Umbilical cord (tissue), 2 donors: ENCODE measurements around the gene WNK3. TPM values are rescaled to one million over a fixed set of nuclear protein-coding genes. Genes with fewer than 3 reads are reported as not detected.

Experiments used
- DNase-seq: peaks from one replicate; pipeline ENCODE4 v3.0.0-alpha.2; 2015; ENCODE audit warnings: low spot score
- total RNA-seq: library from RNA; depleted of rRNA; stranded (reverse); fragments of >200 nt; gene quantifications from one replicate; pipeline ENCODE4 v1.2.3, GENCODE V29; 2014; ENCODE audit warnings: low replicate concordance; ENCODE audit not compliant: insufficient read depth

WNK3 gene
- total RNA-seq, 1 donor from 2014 or later: 4.8 TPM

- DNase-seq: no peak
Observed at GRCh38 chrX:54238588-54238987, 119.3 kb downstream of the WNK3 start.

DNA sequence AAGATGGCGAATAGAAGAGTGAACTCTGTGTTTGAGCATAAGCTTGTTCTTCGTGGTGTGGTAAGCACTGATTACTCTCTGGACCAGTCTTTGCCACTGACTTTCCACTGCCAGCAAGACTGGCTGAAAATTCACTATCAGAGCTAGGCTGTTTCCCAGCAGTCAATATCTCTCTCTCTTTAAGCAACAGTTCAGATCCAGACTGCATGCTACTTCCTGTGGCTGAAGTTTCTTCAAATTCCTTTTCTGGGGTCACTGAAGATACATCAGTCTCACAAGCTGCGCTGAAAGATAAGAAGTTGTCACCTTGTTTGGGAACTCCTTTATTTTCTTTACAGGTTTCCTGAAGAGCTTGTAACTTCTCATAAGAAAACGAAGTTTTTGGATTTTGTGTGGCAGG lies 120.8 kb downstream of the WNK3 start:
- no peak for DNase-seq

GRCh38 chrX:54230435-54231148 lies 127.3 kb downstream of the WNK3 start:
- no peak for DNase-seq

DNA sequence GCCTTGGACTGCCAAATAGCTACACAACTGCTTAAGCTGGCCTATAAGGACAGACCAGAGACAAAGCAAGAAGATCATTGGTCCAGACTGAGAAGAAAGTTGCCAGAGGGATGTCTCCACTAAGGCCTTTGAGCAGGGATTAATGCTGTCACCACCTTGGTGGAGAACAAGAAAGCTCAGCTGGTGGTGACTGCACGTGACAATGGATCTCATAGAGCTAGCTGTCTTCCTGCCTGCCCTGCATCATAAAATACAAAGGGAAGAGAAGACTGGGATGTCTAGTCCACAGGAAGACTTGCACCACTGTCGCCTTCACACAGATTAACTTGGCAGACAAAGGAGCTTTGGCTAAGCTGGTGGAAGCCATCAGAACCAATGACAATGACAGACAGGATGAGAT lies 134.3 kb downstream of the WNK3 start:
- no peak for DNase-seq

GRCh38 chrX:54213603-54214002 lies 144.2 kb downstream of the WNK3 start:
- no peak for DNase-seq

GRCh38 chrX:54208531-54208930 lies 149.3 kb downstream of the WNK3 start:
- no peak for DNase-seq

- no peak for DNase-seq
Observed at GRCh38 chrX:54198262-54198661, 159.6 kb downstream of the WNK3 start.

- no peak for DNase-seq
Observed at GRCh38 chrX:54194982-54195588, 162.8 kb downstream of the WNK3 start.

DNA sequence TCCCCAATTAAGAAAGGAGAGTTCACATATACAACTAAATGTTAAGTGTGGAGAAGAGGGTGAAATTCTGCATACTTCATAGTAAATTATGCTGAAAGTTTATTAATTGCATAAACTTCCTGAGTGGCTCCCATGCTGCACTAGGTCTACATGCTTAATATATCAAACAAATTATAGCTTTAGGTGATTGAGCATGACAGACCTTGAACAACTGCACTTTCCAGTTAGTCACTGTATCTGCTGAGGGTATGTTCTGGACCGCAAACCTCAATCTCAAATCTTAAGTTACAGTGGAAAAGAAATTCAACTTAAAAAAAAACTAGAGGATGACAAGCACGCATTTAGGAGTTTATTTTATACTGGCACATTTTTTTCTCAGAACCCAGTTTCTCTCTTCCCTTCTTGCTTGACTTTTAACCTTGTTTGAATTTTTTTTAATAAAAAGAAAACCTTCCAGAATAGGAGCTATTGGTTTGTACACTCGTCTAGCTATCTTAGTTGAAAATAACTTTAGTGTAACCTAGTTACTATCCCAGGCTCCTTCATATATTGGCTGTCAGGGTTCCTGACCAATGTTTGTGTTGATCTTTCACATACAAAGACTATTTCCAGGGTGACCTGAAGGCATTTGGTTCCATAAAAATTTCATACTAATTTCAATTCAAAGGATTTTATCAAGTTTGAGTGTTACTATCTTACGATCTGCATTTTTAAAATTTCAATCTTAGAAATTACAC lies 164.6 kb downstream of the WNK3 start:
- no peak for DNase-seq

GRCh38 chrX:54184474-54184873 lies 173.4 kb downstream of the WNK3 start:
- peak; percentile 62 for DNase-seq

- DNase-seq: peak; percentile 81
Observed at GRCh38 chrX:54182864-54183613, 174.8 kb downstream of the WNK3 start, which contains the start of gene FAM120C. Gene FAM120C, minus strand, starts transcription at chrX:54183254. Its CDS starts 56 bp downstream, at chrX:54183198.

- peak; percentile 27 for DNase-seq
Observed at GRCh38 chrX:54182194-54182863, 175.5 kb downstream of the WNK3 start.

- peak; percentile 47 for DNase-seq
Observed at GRCh38 chrX:54181202-54181953, 176.5 kb downstream of the WNK3 start.

- no peak for DNase-seq
Observed at GRCh38 chrX:54180403-54180802, 177.4 kb downstream of the WNK3 start.

DNA sequence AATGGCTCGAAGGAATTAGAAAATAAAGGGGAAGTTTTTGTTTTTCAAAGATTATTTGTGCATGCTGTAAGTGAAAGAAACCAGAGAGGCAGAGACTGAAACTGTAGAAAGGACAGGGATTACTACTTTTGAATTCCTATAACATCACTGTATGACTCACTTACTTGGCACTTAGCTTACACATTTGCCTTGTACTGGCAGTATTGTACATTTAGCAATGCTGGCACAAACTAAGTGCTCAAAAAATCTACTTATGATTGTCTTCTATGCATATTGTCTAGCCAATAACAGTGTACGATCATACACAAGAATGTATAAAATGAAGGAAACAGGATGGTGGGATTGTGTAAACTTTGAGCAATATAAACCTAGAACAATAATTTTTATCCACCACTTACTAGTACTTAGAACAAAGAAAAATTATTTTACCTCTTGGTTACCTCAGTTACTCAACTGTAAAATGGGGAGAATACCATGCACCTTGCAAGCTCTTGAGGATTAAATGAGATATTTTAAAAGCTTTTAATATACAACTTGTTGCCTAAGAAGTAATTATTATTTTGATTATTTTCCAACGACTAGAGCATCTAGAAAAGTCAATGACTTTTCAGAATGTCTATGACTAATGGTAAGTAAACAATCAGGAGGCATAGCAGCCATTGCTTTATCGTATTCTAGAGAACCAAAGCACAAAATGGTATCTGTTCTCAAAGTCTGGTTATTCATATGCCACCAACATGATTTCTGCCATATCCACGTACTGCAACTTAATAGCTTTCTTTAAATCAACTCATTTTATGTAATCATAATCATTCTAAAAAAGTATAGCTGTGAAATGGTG lies 179.5 kb downstream of the WNK3 start:
- peak; percentile 71 for DNase-seq

DNA sequence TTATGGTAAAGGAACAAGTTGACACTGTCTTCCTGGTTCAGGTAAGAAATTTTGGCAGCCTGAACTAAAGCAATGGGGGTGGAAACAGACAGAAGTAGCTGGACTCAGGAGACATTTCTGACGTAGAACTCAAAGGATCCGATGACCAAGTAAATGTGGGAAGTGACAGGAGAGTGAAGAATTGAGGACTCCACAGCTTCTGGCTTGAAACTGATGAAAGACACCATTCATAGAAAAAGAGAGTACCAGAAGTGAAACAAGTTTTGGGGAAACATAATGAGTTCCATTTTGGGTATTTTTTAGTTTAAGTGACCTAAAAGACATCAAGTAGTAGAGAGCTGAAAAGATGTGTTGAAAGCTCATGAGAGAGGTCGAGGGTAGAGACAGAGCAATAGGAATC lies 180.5 kb downstream of the WNK3 start:
- no peak for DNase-seq

DNA sequence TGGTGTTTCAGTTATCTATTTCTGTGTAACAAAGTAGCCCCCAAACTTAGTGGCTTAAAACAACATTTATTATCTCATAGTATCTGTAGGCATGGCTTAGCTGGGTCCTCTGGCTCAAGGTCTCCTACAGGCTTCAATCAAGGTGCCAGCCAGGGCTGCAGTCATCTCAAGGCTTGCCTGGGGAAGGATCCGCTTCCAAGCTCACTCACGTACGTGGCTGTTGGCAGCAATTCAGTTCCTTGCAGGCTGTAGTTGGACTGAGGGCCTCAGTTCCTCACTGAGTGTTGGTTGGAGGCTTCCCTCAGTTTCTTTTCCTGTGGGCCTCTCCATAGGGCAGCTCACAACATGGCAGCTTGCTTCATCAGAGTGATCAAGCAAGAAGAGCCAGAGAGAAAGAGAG lies 184.1 kb downstream of the WNK3 start:
- DNase-seq: no peak

DNA sequence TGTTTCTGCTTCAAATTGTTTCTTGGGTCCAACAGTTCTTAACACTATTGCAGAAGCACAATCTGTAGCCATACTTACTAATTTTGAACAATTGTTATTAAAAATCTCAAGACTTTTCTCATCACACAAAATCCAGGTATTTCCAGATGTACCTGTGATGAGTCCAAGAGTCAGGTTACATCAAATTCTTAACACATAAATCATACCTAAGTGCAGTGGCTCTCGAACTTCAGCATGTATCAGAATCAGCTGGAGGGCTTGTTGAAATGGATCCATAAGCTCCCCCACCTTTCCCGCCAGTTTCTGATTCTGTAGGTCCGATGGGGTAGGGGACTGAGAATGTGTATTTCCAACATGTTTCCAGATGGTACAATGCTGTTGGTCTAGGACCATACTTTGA lies 185.4 kb downstream of the WNK3 start:
- no peak for DNase-seq

- DNase-seq: no peak
Observed at GRCh38 chrX:54171527-54172250, 186.2 kb downstream of the WNK3 start.
